SK-N-SH (cell line): ENCODE measurements around the gene SDS. TPM values are rescaled to one million over a fixed set of nuclear protein-coding genes. Genes with fewer than 3 reads are reported as not detected.

ENCODE experiments used
- CTCF ChIA-PET: fragments of 300-600, 350-600 bp; formaldehyde crosslinking; extraction: SDS; loops from one replicate; lab custom pipeline; 2021; lab: Yijun Ruan, JAX
- POLR2A ChIA-PET: fragments of 350-600 bp; sonication (Branson Sonifier 250); formaldehyde crosslinking; extraction: SDS; loops from one replicate; lab custom pipeline; 2020; ENCODE audit warnings: antibody characterized with exemption, inconsistent platforms; lab: Yijun Ruan, JAX
- DNase-seq: peaks from one replicate; pipeline ENCODE4 v3.0.0; 2012
- H2AFZ ChIP-seq: fragments of 200-600 bp; sonication (generic); 2 replicates; pipeline ENCODE4 v1.8.1; 2016; ENCODE audit warnings: antibody characterized with exemption, mild to moderate bottlenecking, low read depth
- H3F3A ChIP-seq: fragments of 200-600 bp; sonication (generic); replicated peaks from 2 replicates; pipeline ENCODE3; 2016; ENCODE audit warnings: antibody characterized with exemption, mild to moderate bottlenecking; ENCODE audit not compliant: insufficient read depth
- H3K27ac ChIP-seq, 2 experiments: fragments of 200-500 bp in 1 of 2; fragments of 200-600 bp in 1 of 2; sonication (Bioruptor generic) in 1 of 2; sonication (generic), shearing (Covaris generic) in 1 of 2; 2 replicates each; pipeline versions ENCODE4 v1.5.1 to v1.6.1; 2014 to 2016; ENCODE audit warnings: low read depth in 2 of 2, inconsistent platforms in 1 of 2, low read length in 1 of 2, mild to moderate bottlenecking in 1 of 2, mixed read lengths in 1 of 2
- H3K27me3 ChIP-seq: fragments of 200-600 bp; sonication (generic), shearing (Covaris generic); 2 replicates; pipeline ENCODE4 v1.6.1; 2016; ENCODE audit warnings: mixed run types; ENCODE audit not compliant: insufficient read depth
- H3K36me3 ChIP-seq, 2 experiments: fragments of 200-500 bp in 1 of 2; fragments of 200-600 bp in 1 of 2; sonication (Bioruptor generic) in 1 of 2; sonication (generic) in 1 of 2; replicated peaks in 1 of 2; 2 replicates each; pipeline versions ENCODE3 to v1.5.1; 2014 to 2016; ENCODE audit warnings: low read length in 1 of 2, mild to moderate bottlenecking in 1 of 2; ENCODE audit not compliant: insufficient read depth in 2 of 2, control insufficient read depth in 1 of 2
- H3K4me1 ChIP-seq, 2 experiments: fragments of 200-500 bp in 1 of 2; fragments of 200-600 bp in 1 of 2; sonication (Bioruptor generic) in 1 of 2; sonication (generic), shearing (Covaris generic) in 1 of 2; 2 replicates each; pipeline versions ENCODE4 v1.5.1 to v1.6.1; 2014 to 2016; ENCODE audit warnings: low read depth in 1 of 2, low read length in 1 of 2, mixed run types in 1 of 2; ENCODE audit not compliant: insufficient read depth in 2 of 2, control insufficient read depth in 1 of 2
- H3K4me2 ChIP-seq: fragments of 200-600 bp; sonication (generic), shearing (Covaris generic); 2 replicates; pipeline ENCODE4 v1.6.1; 2017; ENCODE audit warnings: mixed run types
- H3K4me3 ChIP-seq, 2 experiments: fragments of 200-500 bp in 1 of 2; fragments of 200-600 bp in 1 of 2; sonication (Bioruptor generic) in 1 of 2; sonication (generic), shearing (Covaris generic) in 1 of 2; 2 replicates each; pipeline versions ENCODE4 v1.5.1 to v1.8.1; 2014 to 2016; ENCODE audit warnings: low read depth in 2 of 2, inconsistent platforms in 1 of 2, low read length in 1 of 2, mild to moderate bottlenecking in 1 of 2, mixed read lengths in 1 of 2, moderate library complexity in 1 of 2
- H3K79me2 ChIP-seq: fragments of 200-600 bp; sonication (generic); 2 replicates; pipeline ENCODE4 v1.8.1; 2017; ENCODE audit warnings: mild to moderate bottlenecking; ENCODE audit not compliant: insufficient read depth
- H3K9ac ChIP-seq: fragments of 200-600 bp; sonication (generic); 2 replicates; pipeline ENCODE4 v1.6.1; 2017; ENCODE audit warnings: mixed run types
- H3K9me2 ChIP-seq: fragments of 200-600 bp; sonication (generic); 2 replicates; pipeline ENCODE4 v1.6.1; 2017; ENCODE audit warnings: mixed run types
- H3K9me3 ChIP-seq: fragments of 200-600 bp; sonication (generic); 2 replicates; pipeline ENCODE4 v1.6.1; 2017; ENCODE audit warnings: mixed run types, mild to moderate bottlenecking, moderate library complexity
- H4K20me1 ChIP-seq: fragments of 200-600 bp; sonication (generic); 2 replicates; pipeline ENCODE4 v1.6.1; 2017; ENCODE audit warnings: mild to moderate bottlenecking, mixed run types; ENCODE audit not compliant: insufficient read depth
- EP300 ChIP-seq, 2 experiments: IDR thresholded peaks; 2 replicates each; pipeline versions ENCODE4 v1.4.0 to v1.6.1; 2012; ENCODE audit warnings: borderline replicate concordance in 1 of 2, low read depth in 1 of 2, low read length in 1 of 2
- FOXM1 ChIP-seq: IDR thresholded peaks from 2 replicates; pipeline ENCODE4 v1.4.0; 2012; ENCODE audit warnings: low read depth, mild to moderate bottlenecking
- IRF3 ChIP-seq: fragments of 150-350 bp; IDR thresholded peaks from 2 replicates; pipeline ENCODE4 v1.6.1; 2016; ENCODE audit warnings: mild to moderate bottlenecking, low read depth, low read length
- MAX ChIP-seq: IDR thresholded peaks from 2 replicates; pipeline ENCODE4 v1.4.0; 2012; ENCODE audit warnings: low read depth
- MXI1 ChIP-seq: IDR thresholded peaks from 2 replicates; pipeline ENCODE4 v1.6.1; 2012; ENCODE audit warnings: mild to moderate bottlenecking, low read depth, low read length, improper control_type of control experiment
- NFIC ChIP-seq: IDR thresholded peaks from 2 replicates; pipeline ENCODE4 v1.4.0; 2012; ENCODE audit warnings: borderline replicate concordance
- REST ChIP-seq: IDR thresholded peaks from 2 replicates; pipeline ENCODE4 v1.6.1; 2012; ENCODE audit warnings: mild to moderate bottlenecking, low read depth, low read length, moderate library complexity
- USF2 ChIP-seq: fragments of 150-350 bp; IDR thresholded peaks from 2 replicates; pipeline ENCODE4 v1.6.1; 2017; ENCODE audit warnings: antibody characterized with exemption, low read length, low read depth, borderline replicate concordance
- YY1 ChIP-seq: IDR thresholded peaks from 2 replicates; pipeline ENCODE4 v1.4.0; 2012; ENCODE audit warnings: low read depth, mild to moderate bottlenecking
- WGBS: methylation state at CpG from one replicate; pipeline ENCODE4 v1.1.6; 2017; ENCODE audit warnings: low lambda C conversion rate; 5-methylcytosine and 5-hydroxymethylcytosine counted together
- polyA plus RNA-seq, 3 experiments: library from polyadenylated mRNA; depleted of rRNA; stranded (reverse); fragments of >200 nt; gene quantifications; 2 replicates each; pipeline ENCODE4 v1.2.3, GENCODE V29; 2012

The SDS gene
- polyA plus RNA-seq, 1 of the 3 experiments (the other 2 are of a cell fraction), result 0.08 TPM

GRCh38 chr12:113418213-113418879 lies 14.7 kb upstream of the SDS start:
- no peak overlapping the region for H3K4me2 ChIP-seq
- H3K9me2 ChIP-seq, result no peaks in the 10 kb centered on the region
- no peaks in the 10 kb centered on the region for H3K9me3 ChIP-seq
- H3K27me3 ChIP-seq, result no peaks in the 10 kb centered on the region
- 60% methylated on average over 12 of the region's 13 CpGs for WGBS
- no peak overlapping the region for H2AFZ ChIP-seq
- H3K4me1 ChIP-seq, result peaks cover 0 to 5% of the 10 kb centered on the region in 2 experiments; a peak in 1 of 4 replicates
- H3K36me3 ChIP-seq, result no peaks in the 10 kb centered on the region
- H3F3A ChIP-seq, result no peaks in the 10 kb centered on the region
- peaks cover 9% of the 10 kb centered on the region for H3K79me2 ChIP-seq
- H3K27ac ChIP-seq, result no peak overlapping the region
- TF ChIP-seq NFIC, result no peak
- no peak for TF ChIP-seq FOXM1
- no peak for TF ChIP-seq IRF3
- no peak for TF ChIP-seq REST
- no peak for TF ChIP-seq YY1
- no peak for TF ChIP-seq MXI1
- no peak for TF ChIP-seq USF2
- no peak for TF ChIP-seq EP300 (IDR thresholded peaks at IDR 0.05; ENCODE audit: borderline replicate concordance in 1 of 2, low read depth in 1 of 2, low read length in 1 of 2)
- no peak for TF ChIP-seq MAX
- no peak for DNase-seq
- CTCF ChIA-PET, result no interaction called here
- no peaks in the 10 kb centered on the region for H4K20me1 ChIP-seq
- no peak overlapping the region for H3K9ac ChIP-seq
- H3K4me3 ChIP-seq, result no peak overlapping the region
- POLR2A ChIA-PET, result no interaction called here
